Fibroblast of skin of left quadriceps (primary cell): Measurements from ENCODE around the gene R3HDM4.
"Not testable (repeated sequence)": the region's sequence is repeated elsewhere in the genome, so short reads cannot be mapped to it uniquely, and the experiment has no call there.

ENCODE experiments used
- DNase-seq, 2 experiments: peaks; one replicate each; pipeline ENCODE4 v3.0.0-alpha.2; 2013; ENCODE audit warnings: low read depth in 2 of 2

The R3HDM4 gene

GRCh38 chr19:877992-878660 lies 34.9 kb downstream of the R3HDM4 start:
- DNase-seq = not testable (repeated sequence)

- DNase-seq = no peak
These were observed 36.2 kb downstream of the R3HDM4 start for GRCh38 chr19:876780-877314.

- no peak for DNase-seq
These were observed 36.9 kb downstream of the R3HDM4 start for GRCh38 chr19:876089-876488.

- DNase-seq = no peak
These were observed 37.6 kb downstream of the R3HDM4 start for GRCh38 chr19:875265-875879.

GRCh38 chr19:873561-874041 lies 39.4 kb downstream of the R3HDM4 start:
- DNase-seq = no peak

GRCh38 chr19:873084-873483 lies 39.9 kb downstream of the R3HDM4 start:
- no peak for DNase-seq

GRCh38 chr19:872266-872951 lies 40.6 kb downstream of the R3HDM4 start:
- no peak for DNase-seq

- DNase-seq = no peak
These were observed 41.4 kb downstream of the R3HDM4 start for GRCh38 chr19:871446-872265.

GRCh38 chr19:870963-871401 lies 42.0 kb downstream of the R3HDM4 start:
- no peak for DNase-seq

GRCh38 chr19:870314-870713 lies 42.7 kb downstream of the R3HDM4 start:
- no peak for DNase-seq

GRCh38 chr19:869245-870177 lies 43.5 kb downstream of the R3HDM4 start:
- DNase-seq = peak; percentile 87 to 90

- no peak for DNase-seq
These were observed 44.4 kb downstream of the R3HDM4 start for GRCh38 chr19:868458-869244.

- DNase-seq = no peak
These were observed 45.1 kb downstream of the R3HDM4 start for GRCh38 chr19:867855-868457.

- DNase-seq = no peak
These were observed 45.7 kb downstream of the R3HDM4 start for GRCh38 chr19:867301-867793.

GRCh38 chr19:866769-867300 lies 46.2 kb downstream of the R3HDM4 start:
- no peak for DNase-seq

- no peak for DNase-seq
These were observed 49.8 kb downstream of the R3HDM4 start for GRCh38 chr19:863315-863620.

GRCh38 chr19:862581-863314 lies 50.3 kb downstream of the R3HDM4 start:
- DNase-seq = no peak
